ENCODE data around the gene BANF2. TPM values are rescaled to one million over a fixed set of nuclear protein-coding genes. Genes with fewer than 3 reads are reported as not detected.

Gene BANF2
- total and polyA plus RNA-seq, 2 of the 13 experiments (the other 11 are each of a cell fraction or from before 2014, with no cell fraction given), result 0.35 TPM; not detected in 1

DNA sequence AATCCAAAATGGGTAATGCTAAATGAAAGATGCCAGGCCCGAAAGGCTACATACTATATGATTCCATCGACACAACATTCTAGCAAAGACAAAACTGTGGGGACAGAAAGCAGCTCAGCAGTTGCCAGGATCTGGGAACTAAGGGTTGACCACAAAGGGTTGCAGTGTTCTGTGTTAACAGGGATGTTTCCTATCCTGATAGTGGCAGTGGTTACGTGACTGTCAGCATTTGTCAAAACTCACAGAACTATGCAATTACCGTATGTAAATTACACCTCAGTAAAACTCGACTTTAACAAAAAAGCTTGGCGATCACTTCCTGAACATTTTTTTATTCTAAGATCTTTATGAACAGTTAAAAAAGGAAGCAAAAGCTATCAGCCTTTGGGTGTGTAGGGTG, 83.9 kb downstream of the BANF2 start:
- H3K9ac ChIP-seq (ENCODE audit: insufficient read depth, low read depth, low read length), result no peak overlapping the region
- H3K9me3 ChIP-seq (ENCODE audit: low read length), result no peaks in the 10 kb centered on the region
- no peak overlapping the region for H3K27ac ChIP-seq (ENCODE audit: extremely low read length, insufficient read depth, low read length)
- H3K4me1 ChIP-seq (ENCODE audit: insufficient read depth, low read length), result peaks cover 55% of the 10 kb centered on the region
- TF ChIP-seq KDM2A (CRISPR knock-in tag; IDR thresholded peaks at IDR 0.05; ENCODE audit: borderline replicate concordance, low read depth), result no peak
- TF ChIP-seq MEIS2 (CRISPR knock-in tag; IDR thresholded peaks at IDR 0.05), result no peak
- TF ChIP-seq SMARCE1 (IDR thresholded peaks at IDR 0.05; ENCODE audit: borderline replicate concordance), result no peak
- TF ChIP-seq ZNF850 (CRISPR knock-in tag; conservative IDR thresholded peaks at IDR 0.05), result no peak
- TF ChIP-seq CENPX (CRISPR knock-in tag; IDR thresholded peaks at IDR 0.05), result no peak
- no peak for TF ChIP-seq ZNF746 (CRISPR knock-in tag; IDR thresholded peaks at IDR 0.05)
- TF ChIP-seq, protein P1, sequence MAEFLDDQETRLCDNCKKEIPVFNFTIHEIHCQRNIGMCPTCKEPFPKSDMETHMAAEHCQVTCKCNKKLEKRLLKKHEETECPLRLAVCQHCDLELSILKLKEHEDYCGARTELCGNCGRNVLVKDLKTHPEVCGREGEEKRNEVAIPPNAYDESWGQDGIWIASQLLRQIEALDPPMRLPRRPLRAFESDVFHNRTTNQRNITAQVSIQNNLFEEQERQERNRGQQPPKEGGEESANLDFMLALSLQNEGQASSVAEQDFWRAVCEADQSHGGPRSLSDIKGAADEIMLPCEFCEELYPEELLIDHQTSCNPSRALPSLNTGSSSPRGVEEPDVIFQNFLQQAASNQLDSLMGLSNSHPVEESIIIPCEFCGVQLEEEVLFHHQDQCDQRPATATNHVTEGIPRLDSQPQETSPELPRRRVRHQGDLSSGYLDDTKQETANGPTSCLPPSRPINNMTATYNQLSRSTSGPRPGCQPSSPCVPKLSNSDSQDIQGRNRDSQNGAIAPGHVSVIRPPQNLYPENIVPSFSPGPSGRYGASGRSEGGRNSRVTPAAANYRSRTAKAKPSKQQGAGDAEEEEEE (CRISPR knock-in tag; IDR thresholded peaks at IDR 0.05; ENCODE audit: borderline replicate concordance), result no peak
- TF ChIP-seq, protein P2, sequence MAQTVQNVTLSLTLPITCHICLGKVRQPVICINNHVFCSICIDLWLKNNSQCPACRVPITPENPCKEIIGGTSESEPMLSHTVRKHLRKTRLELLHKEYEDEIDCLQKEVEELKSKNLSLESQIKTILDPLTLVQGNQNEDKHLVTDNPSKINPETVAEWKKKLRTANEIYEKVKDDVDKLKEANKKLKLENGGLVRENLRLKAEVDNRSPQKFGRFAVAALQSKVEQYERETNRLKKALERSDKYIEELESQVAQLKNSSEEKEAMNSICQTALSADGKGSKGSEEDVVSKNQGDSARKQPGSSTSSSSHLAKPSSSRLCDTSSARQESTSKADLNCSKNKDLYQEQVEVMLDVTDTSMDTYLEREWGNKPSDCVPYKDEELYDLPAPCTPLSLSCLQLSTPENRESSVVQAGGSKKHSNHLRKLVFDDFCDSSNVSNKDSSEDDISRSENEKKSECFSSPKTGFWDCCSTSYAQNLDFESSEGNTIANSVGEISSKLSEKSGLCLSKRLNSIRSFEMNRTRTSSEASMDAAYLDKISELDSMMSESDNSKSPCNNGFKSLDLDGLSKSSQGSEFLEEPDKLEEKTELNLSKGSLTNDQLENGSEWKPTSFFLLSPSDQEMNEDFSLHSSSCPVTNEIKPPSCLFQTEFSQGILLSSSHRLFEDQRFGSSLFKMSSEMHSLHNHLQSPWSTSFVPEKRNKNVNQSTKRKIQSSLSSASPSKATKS (CRISPR knock-in tag; IDR thresholded peaks at IDR 0.05), result no peak
- TF ChIP-seq MEF2D (CRISPR knock-in tag; IDR thresholded peaks at IDR 0.05), result no peak
- TF ChIP-seq, protein P3, sequence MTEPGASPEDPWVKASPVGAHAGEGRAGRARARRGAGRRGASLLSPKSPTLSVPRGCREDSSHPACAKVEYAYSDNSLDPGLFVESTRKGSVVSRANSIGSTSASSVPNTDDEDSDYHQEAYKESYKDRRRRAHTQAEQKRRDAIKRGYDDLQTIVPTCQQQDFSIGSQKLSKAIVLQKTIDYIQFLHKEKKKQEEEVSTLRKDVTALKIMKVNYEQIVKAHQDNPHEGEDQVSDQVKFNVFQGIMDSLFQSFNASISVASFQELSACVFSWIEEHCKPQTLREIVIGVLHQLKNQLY (CRISPR knock-in tag; IDR thresholded peaks at IDR 0.05), result no peak
- H3K79me2 ChIP-seq (ENCODE audit: insufficient read depth, low read length), result no peaks in the 10 kb centered on the region
- FAIRE-seq (no peak), DNase-seq (ENCODE audit: low spot score) (no peak), ATAC-seq (no peak)
- H3K36me3 ChIP-seq (replicated peaks in 1 of 2; ENCODE audit: control insufficient read depth in 1 of 2, insufficient read depth in 2 of 2, low read length in 2 of 2), result no peaks in the 10 kb centered on the region
- intact Hi-C loops (cut with micrococcal nuclease; ENCODE audit: unreplicated experiment) (no loop called here), in situ Hi-C loops (cut with HindIII; ENCODE audit: extremely low pct_ligation_motif_present, low pct_unique_long_range_greater_than_20kb) (no loop called here)
- CTCF ChIA-PET (ENCODE audit: low intra/inter-chr PET ratio, low total read pairs), result no interaction called here
- no peak overlapping the region for H2AFZ ChIP-seq (ENCODE audit: low read length)
- POLR2A ChIA-PET, result interaction anchor here (1.0 to 2.3 kb wide), 2 partner anchors 12 to 101 kb away, joined by 4 to 14 read pairs; partner anchors contain the start of gene RRBP1
- H3K4me2 ChIP-seq (ENCODE audit: low read depth, low read length), result no peak overlapping the region
- no TSS peak for BruUV-seq (replicated peaks)
- 56% methylated on average over 6 of the region's 6 CpGs for WGBS (ENCODE audit: low lambda C conversion rate)
- no peak overlapping the region for H3K4me3 ChIP-seq (replicated peaks in 1 of 3; ENCODE audit: insufficient read depth in 1 of 3, low read depth in 2 of 3, low read length in 3 of 3)
- no peaks in the 10 kb centered on the region for H4K20me1 ChIP-seq (ENCODE audit: insufficient read depth, low read length)
- H3K27me3 ChIP-seq (ENCODE audit: control insufficient read depth in 1 of 2, insufficient read depth in 2 of 2, low read length in 2 of 2), result peaks cover 6 to 20% of the 10 kb centered on the region in 2 experiments; a peak in 3 of 5 replicates

All from HepG2 (cell line).